Effector memory CD8-positive, alpha-beta T cell (primary cell): ENCODE data around the gene WDFY2.

Experiments
- ATAC-seq: fragments of 150-1000 bp; cut with Tn5 transposase; replicated peaks from 2 replicates; pipeline ENCODE4 v1.10.0; 2021; ENCODE audit warnings: mild to moderate bottlenecking, moderate library complexity
- DNase-seq, 3 experiments: peaks; one replicate each; pipeline ENCODE4 v3.0.0; 2021
- H3K27ac Mint-ChIP-seq, 2 donors: one replicate each; pipeline ENCODE4 v1.8.0; 2022; ENCODE audit warnings: mild to moderate bottlenecking in 2 of 2, mixed read lengths in 2 of 2, moderate library complexity in 2 of 2
- H3K27me3 Mint-ChIP-seq, 2 donors: one replicate each; pipeline ENCODE4 v1.8.0; 2022; ENCODE audit warnings: mixed read lengths in 2 of 2
- H3K36me3 Mint-ChIP-seq: one replicate; pipeline ENCODE4 v1.8.0; 2022; ENCODE audit warnings: mild to moderate bottlenecking, moderate library complexity, mixed read lengths; ENCODE audit not compliant: insufficient read depth
- H3K4me1 Mint-ChIP-seq, 2 donors: one replicate each; pipeline ENCODE4 v1.8.0; 2022; ENCODE audit warnings: low read depth in 2 of 2, mixed read lengths in 2 of 2
- H3K4me3 Mint-ChIP-seq, 2 donors: one replicate each; pipeline ENCODE4 v1.8.0; 2022; ENCODE audit warnings: mild to moderate bottlenecking in 2 of 2, mixed read lengths in 2 of 2, moderate library complexity in 2 of 2
- H3K9me3 Mint-ChIP-seq, 2 donors: one replicate each; pipeline ENCODE4 v1.8.0; 2022; ENCODE audit warnings: mixed read lengths in 2 of 2

Gene WDFY2

GRCh38 chr13:51801631-51802099 is 217.4 kb downstream of the WDFY2 start:
- H3K36me3 Mint-ChIP-seq: peaks cover 45% of the 10 kb centered on the region
- H3K27me3 Mint-ChIP-seq: no peaks in the 10 kb centered on the region
- H3K4me3 Mint-ChIP-seq: peak overlapping the region; percentile 88 to 91
- H3K4me1 Mint-ChIP-seq: peaks cover 30 to 39% of the 10 kb centered on the region in 2 donors
- DNase-seq (no peak), ATAC-seq (no peak)
- H3K9me3 Mint-ChIP-seq: no peaks in the 10 kb centered on the region
- peak overlapping the region; percentile 99 for H3K27ac Mint-ChIP-seq

- no peak for ATAC-seq
- H3K36me3 Mint-ChIP-seq: peaks cover 44% of the 10 kb centered on the region
Observed at GRCh38 chr13:51802631-51803418, 218.6 kb downstream of the WDFY2 start.

GRCh38 chr13:51803422-51804294 is 219.4 kb downstream of the WDFY2 start, which contains the start of gene DHRS12:
TSS of gene DHRS12 (minus strand) at chr13:51804163. CDS start at chr13:51799659, 4,504 bp downstream.
- peak within 1 kb of the TSS; percentile 88 to 91 for H3K4me3 Mint-ChIP-seq
- H3K9me3 Mint-ChIP-seq: no peaks in the 10 kb centered on the region
- H3K27ac Mint-ChIP-seq: peak within 1 kb of the TSS; percentile 99
- peak; percentile 69 for ATAC-seq
- H3K27me3 Mint-ChIP-seq: no peaks in the 10 kb centered on the region
- peak; percentile 84 to 87 (median 86) for DNase-seq
- H3K4me1 Mint-ChIP-seq: peaks cover 30 to 35% of the 10 kb centered on the region in 2 donors
- peaks cover 42% of the 10 kb centered on the region for H3K36me3 Mint-ChIP-seq

More at GRCh38 chr13:51802631-51803418, 218.6 kb downstream of the WDFY2 start:
- no peaks in the 10 kb centered on the region for H3K27me3 Mint-ChIP-seq
- peak overlapping the region; percentile 88 to 91 for H3K4me3 Mint-ChIP-seq
- no peaks in the 10 kb centered on the region for H3K9me3 Mint-ChIP-seq
- peaks cover 30 to 35% of the 10 kb centered on the region in 2 donors for H3K4me1 Mint-ChIP-seq
- H3K27ac Mint-ChIP-seq: peak overlapping the region; percentile 99
- peak in 1 of 3 experiments; percentile 10 for DNase-seq

GRCh38 chr13:51804295-51805172 is 220.3 kb downstream of the WDFY2 start:
- no peaks in the 10 kb centered on the region for H3K27me3 Mint-ChIP-seq
- H3K4me1 Mint-ChIP-seq: peaks cover 30 to 35% of the 10 kb centered on the region in 2 donors
- ATAC-seq: no peak

GRCh38 chr13:51805313-51805712 is 221.1 kb downstream of the WDFY2 start:
- no peak for DNase-seq
- no peaks in the 10 kb centered on the region for H3K27me3 Mint-ChIP-seq
- ATAC-seq: no peak
- H3K36me3 Mint-ChIP-seq: peaks cover 40% of the 10 kb centered on the region
- H3K9me3 Mint-ChIP-seq: no peaks in the 10 kb centered on the region
- peaks cover 30 to 32% of the 10 kb centered on the region in 2 donors for H3K4me1 Mint-ChIP-seq
- H3K4me3 Mint-ChIP-seq: peak overlapping the region; percentile 88 to 91
- H3K27ac Mint-ChIP-seq: peak overlapping the region; percentile 99

More at GRCh38 chr13:51804295-51805172, 220.3 kb downstream of the WDFY2 start:
- peak; percentile 29 to 45 (median 29) for DNase-seq
- Mint-ChIP-seq H3K4me3 (peak overlapping the region; percentile 88 to 91), H3K9me3 (no peaks in the 10 kb centered on the region), H3K27ac (peak overlapping the region; percentile 99), H3K36me3 (peaks cover 40% of the 10 kb centered on the region)

GRCh38 chr13:51805925-51806324 is 221.7 kb downstream of the WDFY2 start:
- no peaks in the 10 kb centered on the region for H3K27me3 Mint-ChIP-seq
- H3K9me3 Mint-ChIP-seq: no peaks in the 10 kb centered on the region
- peak overlapping the region in 1 of 2 donors; percentile 88 for H3K4me3 Mint-ChIP-seq
- no peak for DNase-seq
- no peak for ATAC-seq
- peaks cover 40% of the 10 kb centered on the region for H3K36me3 Mint-ChIP-seq
- H3K27ac Mint-ChIP-seq: peak overlapping the region; percentile 41 to 99
- H3K4me1 Mint-ChIP-seq: peaks cover 30 to 32% of the 10 kb centered on the region in 2 donors

- H3K4me1 Mint-ChIP-seq: peaks cover 30 to 32% of the 10 kb centered on the region in 2 donors
- no peak overlapping the region for H3K4me3 Mint-ChIP-seq
- DNase-seq (no peak), ATAC-seq (no peak)
- peaks cover 40% of the 10 kb centered on the region for H3K36me3 Mint-ChIP-seq
- peak overlapping the region; percentile 41 to 99 for H3K27ac Mint-ChIP-seq
- no peaks in the 10 kb centered on the region for H3K27me3 Mint-ChIP-seq
- H3K9me3 Mint-ChIP-seq: no peaks in the 10 kb centered on the region
Observed at GRCh38 chr13:51806566-51806965, 222.3 kb downstream of the WDFY2 start.

- Mint-ChIP-seq H3K36me3 (peaks cover 36% of the 10 kb centered on the region), H3K4me3 (no peak overlapping the region), H3K9me3 (no peaks in the 10 kb centered on the region), H3K27ac (peak overlapping the region; percentile 41 to 99), H3K27me3 (no peaks in the 10 kb centered on the region), H3K4me1 (peaks cover 26 to 28% of the 10 kb centered on the region in 2 donors)
- ATAC-seq: no peak
- DNase-seq: no peak
Observed at GRCh38 chr13:51807041-51807440, 222.8 kb downstream of the WDFY2 start.

GRCh38 chr13:51808811-51809210 is 224.5 kb downstream of the WDFY2 start:
- Mint-ChIP-seq H3K36me3 (peaks cover 18% of the 10 kb centered on the region), H3K4me3 (no peak overlapping the region), H3K4me1 (peaks cover 15 to 21% of the 10 kb centered on the region in 2 donors), H3K27me3 (no peaks in the 10 kb centered on the region), H3K27ac (peak overlapping the region in 1 of 2 donors; percentile 60), H3K9me3 (no peaks in the 10 kb centered on the region)
- ATAC-seq (no peak), DNase-seq (no peak)

GRCh38 chr13:51811046-51811445 is 226.8 kb downstream of the WDFY2 start:
- Mint-ChIP-seq H3K4me3 (no peak overlapping the region), H3K27me3 (no peaks in the 10 kb centered on the region), H3K9me3 (no peaks in the 10 kb centered on the region), H3K4me1 (peaks cover 9 to 12% of the 10 kb centered on the region in 2 donors), H3K27ac (no peak overlapping the region), H3K36me3 (no peaks in the 10 kb centered on the region)
- no peak for ATAC-seq
- no peak for DNase-seq

GRCh38 chr13:51811920-51812451 is 227.7 kb downstream of the WDFY2 start:
- Mint-ChIP-seq H3K4me1 (peaks cover 8% of the 10 kb centered on the region in 2 donors), H3K36me3 (no peaks in the 10 kb centered on the region), H3K9me3 (no peaks in the 10 kb centered on the region), H3K27ac (peak overlapping the region in 1 of 2 donors; percentile 10), H3K4me3 (no peak overlapping the region), H3K27me3 (peaks cover 0 to 8% of the 10 kb centered on the region in 2 donors)
- DNase-seq (no peak), ATAC-seq (no peak)

- Mint-ChIP-seq H3K4me1 (peaks cover 9 to 20% of the 10 kb centered on the region in 2 donors), H3K9me3 (no peaks in the 10 kb centered on the region), H3K36me3 (no peaks in the 10 kb centered on the region), H3K4me3 (no peak overlapping the region), H3K27me3 (peaks cover 0 to 10% of the 10 kb centered on the region in 2 donors), H3K27ac (no peak overlapping the region)
- no peak for ATAC-seq
- no peak for DNase-seq
Observed at GRCh38 chr13:51814071-51814470, 229.8 kb downstream of the WDFY2 start.
